Measurements from ENCODE around the gene CEP112. TPM values are rescaled to one million over a fixed set of nuclear protein-coding genes. Genes with fewer than 3 reads are reported as not detected.

Gene CEP112
- total and polyA plus RNA-seq, 7 donors, result 4.5 to 19.4 (median 9.7) TPM

DNA sequence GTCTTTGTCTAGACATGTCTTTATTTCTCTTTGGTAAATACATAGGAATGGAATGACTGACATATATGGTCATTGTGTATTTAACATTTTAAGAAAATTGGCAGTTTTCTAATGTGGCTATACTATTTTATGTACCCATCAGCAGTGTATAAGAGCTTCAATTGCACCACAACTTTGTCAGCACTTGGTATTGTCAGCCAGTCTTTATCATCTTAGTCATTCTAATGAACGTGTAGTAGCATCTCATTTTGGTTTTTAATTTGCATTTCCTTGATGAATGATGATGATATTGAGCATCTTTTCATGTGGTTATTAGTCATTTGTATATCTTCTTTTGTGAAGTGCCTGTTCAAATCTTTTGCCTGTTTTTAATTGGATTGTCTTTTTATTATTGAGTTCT is 239.3 kb downstream of the CEP112 start:
- Histone ChIP-seq H3K27ac (no peak overlapping the region), H3K4me1 (no peaks in the 10 kb centered on the region), H3K27me3 (ENCODE audit: insufficient read depth in 3 of 3, low read length in 2 of 3) (no peaks in the 10 kb centered on the region), H3K36me3 (ENCODE audit: insufficient read depth in 1 of 2, low read depth in 1 of 2) (no peaks in the 10 kb centered on the region), H3K9me3 (peaks cover 1% of the 10 kb centered on the region), H3K4me3 (no peak overlapping the region)
- TF ChIP-seq, protein P1, sequence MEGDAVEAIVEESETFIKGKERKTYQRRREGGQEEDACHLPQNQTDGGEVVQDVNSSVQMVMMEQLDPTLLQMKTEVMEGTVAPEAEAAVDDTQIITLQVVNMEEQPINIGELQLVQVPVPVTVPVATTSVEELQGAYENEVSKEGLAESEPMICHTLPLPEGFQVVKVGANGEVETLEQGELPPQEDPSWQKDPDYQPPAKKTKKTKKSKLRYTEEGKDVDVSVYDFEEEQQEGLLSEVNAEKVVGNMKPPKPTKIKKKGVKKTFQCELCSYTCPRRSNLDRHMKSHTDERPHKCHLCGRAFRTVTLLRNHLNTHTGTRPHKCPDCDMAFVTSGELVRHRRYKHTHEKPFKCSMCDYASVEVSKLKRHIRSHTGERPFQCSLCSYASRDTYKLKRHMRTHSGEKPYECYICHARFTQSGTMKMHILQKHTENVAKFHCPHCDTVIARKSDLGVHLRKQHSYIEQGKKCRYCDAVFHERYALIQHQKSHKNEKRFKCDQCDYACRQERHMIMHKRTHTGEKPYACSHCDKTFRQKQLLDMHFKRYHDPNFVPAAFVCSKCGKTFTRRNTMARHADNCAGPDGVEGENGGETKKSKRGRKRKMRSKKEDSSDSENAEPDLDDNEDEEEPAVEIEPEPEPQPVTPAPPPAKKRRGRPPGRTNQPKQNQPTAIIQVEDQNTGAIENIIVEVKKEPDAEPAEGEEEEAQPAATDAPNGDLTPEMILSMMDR (IDR thresholded peaks at IDR 0.05), result no peak
- intact Hi-C loops (cut with DNase I), result no loop called here
- WGBS, 3 donors, result 95 to 98% (median 97%) methylated on average over 1 of the region's 1 CpG
- no peak for DNase-seq
- no peak for ATAC-seq

DNA sequence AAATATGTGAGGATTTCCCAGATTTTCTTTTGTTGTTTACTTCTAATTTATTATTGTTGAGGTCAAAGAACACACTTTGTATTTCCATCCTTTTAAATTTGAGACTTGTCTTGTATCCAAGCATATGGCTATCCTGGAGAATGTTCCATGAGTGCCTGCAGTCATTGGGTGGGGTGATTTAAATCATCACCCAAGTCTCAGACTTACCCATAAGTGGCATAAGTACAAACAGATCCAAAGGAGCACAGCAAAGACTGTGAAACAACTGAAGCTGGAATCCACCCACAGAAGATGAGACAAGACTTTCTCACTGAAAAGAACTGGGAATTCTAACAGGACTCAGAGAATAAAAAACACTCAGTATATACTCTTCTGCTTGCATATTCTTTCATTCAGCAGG is 239.9 kb downstream of the CEP112 start:
- no peaks in the 10 kb centered on the region for H3K4me1 ChIP-seq
- no peak for DNase-seq
- intact Hi-C loops (cut with DNase I), result no loop called here
- no peak overlapping the region for H3K27ac ChIP-seq
- H3K9me3 ChIP-seq, result no peaks in the 10 kb centered on the region
- TF ChIP-seq, protein P1 (IDR thresholded peaks at IDR 0.05), result no peak
- no peaks in the 10 kb centered on the region for H3K27me3 ChIP-seq (ENCODE audit: insufficient read depth in 3 of 3, low read length in 2 of 3)
- no peak for ATAC-seq
- no peaks in the 10 kb centered on the region for H3K36me3 ChIP-seq (ENCODE audit: insufficient read depth in 1 of 2, low read depth in 1 of 2)
- no peak overlapping the region for H3K4me3 ChIP-seq

DNA sequence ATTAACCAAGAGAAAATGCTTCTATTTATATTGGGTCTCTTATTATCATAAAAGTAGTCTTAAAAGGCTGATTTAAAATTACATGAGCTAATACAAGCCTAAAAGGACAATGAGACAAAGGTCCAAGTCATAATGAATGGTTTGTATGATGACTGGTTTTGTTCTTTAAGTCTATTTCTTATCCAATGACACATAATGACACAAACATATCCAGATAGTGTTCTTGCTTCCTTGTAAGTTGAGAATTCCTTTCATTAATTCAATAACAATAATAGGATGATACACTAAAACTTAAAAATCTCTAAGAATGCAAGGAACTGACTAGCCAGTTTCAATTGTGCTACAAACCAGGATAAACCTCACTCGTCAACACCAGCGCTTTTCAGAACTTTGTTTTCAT is 244.1 kb downstream of the CEP112 start:
- TF ChIP-seq, protein P1 (IDR thresholded peaks at IDR 0.05), result no peak
- ATAC-seq (no peak), DNase-seq (no peak)
- H3K36me3 ChIP-seq (ENCODE audit: insufficient read depth in 1 of 2, low read depth in 1 of 2), result no peaks in the 10 kb centered on the region
- H3K9me3 ChIP-seq, result no peaks in the 10 kb centered on the region
- intact Hi-C loops (cut with DNase I), result no loop called here
- no peak overlapping the region for H3K4me3 ChIP-seq
- H3K4me1 ChIP-seq, result no peaks in the 10 kb centered on the region
- no peaks in the 10 kb centered on the region for H3K27me3 ChIP-seq (ENCODE audit: insufficient read depth in 3 of 3, low read length in 2 of 3)
- no peak overlapping the region for H3K27ac ChIP-seq
- 94 to 98% (median 95%) methylated on average over 2 of the region's 2 CpGs for WGBS, 3 donors

DNA sequence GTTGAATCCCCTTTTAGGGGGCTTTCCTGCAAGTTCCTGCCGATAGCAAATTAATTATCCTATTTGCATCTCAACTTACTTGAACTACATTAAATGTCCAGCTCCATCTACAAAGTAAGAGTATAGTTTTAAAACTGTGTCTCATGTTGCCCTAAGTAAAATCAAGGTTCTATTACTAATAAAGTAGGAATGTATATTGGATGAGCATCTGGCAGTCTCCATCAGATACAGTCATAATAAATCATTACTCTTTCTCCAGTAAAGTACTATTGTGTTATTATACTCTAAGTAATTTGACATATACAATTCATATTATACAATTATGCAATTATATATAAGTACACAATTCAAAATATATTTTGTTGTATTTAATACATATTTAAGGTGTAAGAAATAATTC is 249.3 kb downstream of the CEP112 start:
- no peak for DNase-seq
- H3K4me1 ChIP-seq, result no peaks in the 10 kb centered on the region
- H3K27ac ChIP-seq, result no peak overlapping the region
- TF ChIP-seq, protein P1 (IDR thresholded peaks at IDR 0.05), result no peak
- no peak overlapping the region for H3K4me3 ChIP-seq
- H3K9me3 ChIP-seq, result no peaks in the 10 kb centered on the region
- no peak for ATAC-seq
- 91 to 100% (median 96%) methylated on average over 1 of the region's 1 CpG for WGBS, 3 donors
- H3K36me3 ChIP-seq (ENCODE audit: insufficient read depth in 1 of 2, low read depth in 1 of 2), result no peaks in the 10 kb centered on the region
- intact Hi-C loops (cut with DNase I), result no loop called here
- H3K27me3 ChIP-seq (ENCODE audit: insufficient read depth in 3 of 3, low read length in 2 of 3), result no peaks in the 10 kb centered on the region

DNA sequence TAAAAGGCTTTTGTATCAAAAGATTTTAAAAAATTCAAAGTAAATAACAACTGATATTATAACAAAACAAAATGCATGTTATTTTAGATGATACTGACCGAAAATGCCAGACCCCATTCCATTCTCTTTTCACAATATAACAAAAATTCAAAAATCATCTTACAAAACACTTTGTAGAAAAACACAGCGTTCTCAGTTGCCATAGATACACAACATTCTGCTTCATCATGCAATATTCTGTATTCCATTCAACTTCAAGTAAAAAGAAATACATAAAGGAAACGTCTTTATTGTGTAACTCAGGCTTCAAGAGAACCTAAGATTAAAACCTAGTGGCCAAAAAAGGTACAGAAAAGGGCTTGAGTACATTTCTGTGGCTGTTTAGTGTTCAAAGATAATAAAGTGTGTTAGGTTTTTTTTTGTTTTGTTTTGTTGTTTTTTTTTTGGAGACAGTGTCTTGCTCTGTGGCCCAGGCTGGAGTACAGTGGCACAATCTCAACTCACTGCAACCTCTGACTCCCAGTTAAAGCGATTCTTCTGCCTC is 250.5 kb downstream of the CEP112 start:
- WGBS, 3 donors, result 82 to 91% (median 85%) methylated on average over 4 of the region's 4 CpGs
- intact Hi-C loops (cut with DNase I), result no loop called here
- Histone ChIP-seq H3K9me3 (no peaks in the 10 kb centered on the region), H3K4me3 (no peak overlapping the region), H3K4me1 (no peaks in the 10 kb centered on the region), H3K36me3 (ENCODE audit: insufficient read depth in 1 of 2, low read depth in 1 of 2) (no peaks in the 10 kb centered on the region), H3K27ac (no peak overlapping the region), H3K27me3 (ENCODE audit: insufficient read depth in 3 of 3, low read length in 2 of 3) (no peaks in the 10 kb centered on the region)
- TF ChIP-seq, protein P1 (IDR thresholded peaks at IDR 0.05), result no peak
- ATAC-seq (no peak), DNase-seq (no peak)
